ENCODE measurements around the gene ZNF519.
"Not testable (repeated sequence)": the region's sequence is repeated elsewhere in the genome, so short reads cannot be mapped to it uniquely, and the experiment has no call there.

ZNF519 gene

DNA sequence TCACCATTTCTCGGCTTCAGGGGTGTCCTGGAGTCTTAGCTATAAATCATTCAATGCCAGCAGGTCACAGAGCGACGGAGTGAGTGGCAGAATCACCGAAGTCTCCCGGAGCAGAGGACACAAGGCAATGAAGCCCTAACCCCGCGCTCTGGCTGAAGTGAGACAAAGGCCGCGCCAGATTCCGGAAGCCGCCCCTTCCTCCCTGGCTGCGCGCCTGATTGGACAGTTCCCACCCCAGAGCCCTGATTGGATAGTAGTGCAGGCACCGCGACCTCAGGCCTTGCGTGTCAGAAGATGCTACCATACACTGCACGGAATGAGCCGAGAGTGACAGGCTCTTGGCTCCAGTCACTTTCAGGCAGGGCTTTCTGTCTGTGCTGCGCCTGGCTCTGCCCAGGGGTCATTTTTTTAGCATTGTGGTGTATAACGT, at the start of gene ZNF519:
Gene ZNF519 (minus strand): TSS at position 165 of the 430 bp plus-strand sequence. CDS start 158 bp downstream, at position 7.
- peak; percentile 78 to 83 (median 82) for DNase-seq (ENCODE audit: low read depth in 3 of 3)

DNA sequence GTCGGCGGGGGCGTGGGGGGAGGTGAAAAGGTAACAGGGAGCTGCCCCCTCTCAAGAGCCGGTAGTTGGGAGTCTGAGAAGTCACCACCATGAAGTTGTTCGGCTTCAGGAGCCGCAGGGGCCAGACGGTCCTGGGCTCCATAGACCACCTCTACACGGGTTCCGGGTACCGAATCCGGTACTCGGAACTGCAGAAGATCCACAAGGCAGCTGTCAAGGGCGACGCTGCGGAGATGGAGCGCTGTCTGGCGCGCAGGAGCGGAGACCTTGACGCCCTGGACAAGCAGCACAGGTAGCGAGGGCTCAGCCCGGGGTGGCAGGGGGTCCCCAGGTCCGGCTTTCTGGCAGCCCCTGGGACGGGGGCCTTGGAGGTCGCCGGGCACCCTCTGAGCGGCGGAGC, 47.1 kb upstream of the ZNF519 start:
- no peak for DNase-seq (ENCODE audit: low read depth in 3 of 3)

DNA sequence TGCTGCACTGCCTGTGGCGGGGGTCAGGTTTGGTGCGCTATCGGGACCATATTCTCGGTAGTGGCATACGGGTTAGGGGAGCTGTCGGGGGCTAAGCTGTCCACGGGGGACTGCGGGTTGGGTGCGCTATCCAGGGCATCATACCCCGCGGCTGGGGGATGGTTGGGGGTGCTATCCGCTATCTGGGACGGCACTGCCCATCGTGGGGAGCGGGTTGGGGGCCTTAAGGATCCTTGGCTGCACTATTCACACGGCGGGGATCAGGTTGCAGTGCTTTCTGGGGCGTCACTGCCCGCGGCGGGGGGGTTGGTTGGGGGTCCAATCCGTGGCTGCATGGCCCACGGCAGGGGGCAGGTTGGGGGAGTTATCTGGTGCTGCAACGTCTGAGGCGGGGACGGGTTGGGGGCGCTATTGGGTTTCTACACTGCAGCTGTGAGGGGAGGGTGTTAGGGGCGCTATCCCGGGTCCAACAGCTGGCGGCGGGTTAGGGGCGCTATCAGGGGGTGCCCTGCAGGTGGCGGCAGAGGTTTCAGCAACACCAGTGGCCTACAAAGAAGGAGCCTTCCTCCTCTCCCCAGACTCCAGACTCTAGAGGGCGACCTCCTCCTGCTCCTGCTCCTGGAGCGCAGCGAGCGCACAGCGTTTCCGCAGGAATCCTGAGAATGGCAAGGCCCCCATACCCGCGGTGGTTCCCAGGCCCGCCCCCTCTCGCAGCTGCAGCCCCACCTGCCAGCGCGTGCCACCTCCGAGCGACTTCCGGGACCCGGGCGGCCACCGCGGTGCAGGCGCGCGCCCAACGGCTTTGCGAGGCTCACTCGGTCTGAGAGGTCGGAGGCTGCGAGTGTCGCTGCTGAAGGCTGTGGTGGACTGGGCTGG, 46.3 kb upstream of the ZNF519 start:
- peak; percentile 57 to 79 (median 60) for DNase-seq (ENCODE audit: low read depth in 3 of 3)

DNA sequence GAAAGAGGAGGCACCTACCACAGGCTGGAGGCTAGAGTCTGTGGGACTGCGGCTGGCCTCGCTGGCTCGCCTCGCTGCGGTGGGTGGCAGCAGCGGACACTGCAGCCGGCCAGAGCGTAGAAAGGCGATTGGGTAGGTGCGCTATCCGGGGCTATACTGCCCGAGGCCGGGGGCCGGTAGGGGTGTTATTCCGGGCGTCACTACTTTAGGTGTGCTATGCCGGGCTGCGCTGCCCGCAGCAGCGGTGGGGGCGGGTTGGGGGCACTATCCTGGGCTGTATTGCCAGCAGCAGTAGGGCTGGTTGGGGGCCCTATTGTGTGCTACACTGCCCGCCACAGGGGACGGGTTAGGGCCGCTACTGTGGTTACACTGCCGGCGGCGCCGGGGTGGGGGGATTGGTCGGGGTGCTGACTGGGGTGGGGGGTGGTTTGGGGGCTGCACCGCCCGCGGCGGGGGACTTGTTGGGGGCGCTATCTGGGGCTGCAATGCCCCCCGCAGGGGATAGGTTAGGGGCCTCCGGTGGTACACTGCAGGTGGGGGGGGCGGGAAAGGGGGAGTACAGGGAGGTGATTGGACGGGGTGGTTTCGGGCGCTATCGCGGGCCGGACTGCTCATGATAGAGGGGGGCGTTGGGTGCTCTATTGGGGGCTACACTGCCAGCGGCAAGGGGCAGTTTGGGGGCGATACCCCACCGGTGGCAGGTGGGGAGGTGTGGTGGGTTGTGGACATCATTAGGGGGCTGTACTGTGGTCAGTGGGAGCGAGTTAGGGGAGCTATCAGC, 45.5 kb upstream of the ZNF519 start:
- DNase-seq (ENCODE audit: low read depth in 3 of 3), result not testable (repeated sequence)

DNA sequence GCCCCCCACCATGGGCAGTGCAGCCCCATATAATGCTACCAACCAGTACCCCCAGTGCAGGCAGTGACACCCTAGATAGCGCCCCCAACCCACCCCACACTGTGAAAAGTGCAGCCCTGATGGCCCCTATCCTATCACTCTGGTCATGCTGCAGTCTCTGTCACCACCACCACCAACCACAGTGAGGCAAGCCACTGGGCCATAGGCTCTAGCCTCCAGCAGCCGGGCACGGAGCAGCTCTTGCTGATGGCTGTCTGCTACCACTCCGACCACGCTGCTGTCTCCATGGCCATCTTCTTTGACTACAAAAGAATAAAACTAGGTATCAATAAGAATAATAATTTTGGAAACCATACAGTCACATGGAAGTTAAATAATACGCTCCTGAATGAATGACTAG, 43.2 kb upstream of the ZNF519 start:
- DNase-seq (ENCODE audit: low read depth in 3 of 3), result not testable (repeated sequence)

DNA sequence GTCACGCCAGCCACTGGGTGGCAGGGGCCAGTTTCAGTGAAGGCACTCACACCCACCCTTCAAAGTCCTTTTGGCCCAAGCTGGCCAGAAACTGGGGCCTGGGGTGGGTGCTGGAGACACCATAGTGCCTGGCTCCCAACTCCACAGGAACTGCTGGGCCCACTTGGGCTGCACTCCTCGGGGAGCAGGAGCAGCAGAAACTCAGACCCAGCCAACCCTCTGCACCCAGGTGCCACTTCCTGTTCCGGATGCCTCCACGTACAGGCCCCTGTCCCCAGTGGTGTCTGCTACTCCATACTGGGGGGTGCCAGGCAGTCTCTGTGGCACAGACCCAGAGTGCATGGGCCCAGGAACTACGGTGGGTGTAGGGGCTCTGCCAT, 42.5 kb upstream of the ZNF519 start:
- DNase-seq (ENCODE audit: low read depth in 3 of 3), result no peak

DNA sequence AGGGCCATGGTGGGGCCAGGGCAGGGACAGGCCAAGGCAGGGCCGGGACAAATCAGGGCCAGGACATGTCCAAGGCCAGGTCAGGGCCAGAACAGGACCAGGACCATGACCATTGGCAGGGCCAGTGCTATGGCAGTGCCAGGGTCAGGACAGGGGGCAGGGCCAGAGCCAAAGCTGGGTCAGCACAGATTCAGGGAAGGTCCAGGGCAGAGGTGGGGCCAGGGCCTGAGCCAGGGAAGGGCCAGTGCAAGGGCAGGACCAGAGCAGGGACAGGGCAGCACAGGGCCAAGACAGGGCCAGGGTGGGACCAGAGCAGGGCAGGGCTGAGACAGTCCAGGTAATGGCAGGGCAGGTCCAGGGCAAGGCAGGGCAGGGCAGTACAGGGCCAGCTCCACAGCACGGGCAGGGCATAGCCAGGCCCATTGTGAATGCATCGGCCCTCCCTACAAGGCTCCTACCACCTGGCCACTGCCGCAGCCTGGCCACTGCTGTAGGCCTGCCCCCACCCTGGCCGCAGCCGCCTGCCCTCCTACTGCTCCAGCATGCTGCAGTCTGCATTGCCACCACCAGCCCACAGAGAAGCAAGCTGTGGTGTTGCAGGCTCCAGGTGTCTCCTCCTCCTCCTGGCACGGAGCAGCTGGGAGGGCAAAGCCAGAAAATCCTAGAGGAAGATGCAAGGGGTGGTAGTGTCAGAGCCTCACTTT, 41.9 kb upstream of the ZNF519 start:
- DNase-seq (ENCODE audit: low read depth in 3 of 3), result not testable (repeated sequence)

DNA sequence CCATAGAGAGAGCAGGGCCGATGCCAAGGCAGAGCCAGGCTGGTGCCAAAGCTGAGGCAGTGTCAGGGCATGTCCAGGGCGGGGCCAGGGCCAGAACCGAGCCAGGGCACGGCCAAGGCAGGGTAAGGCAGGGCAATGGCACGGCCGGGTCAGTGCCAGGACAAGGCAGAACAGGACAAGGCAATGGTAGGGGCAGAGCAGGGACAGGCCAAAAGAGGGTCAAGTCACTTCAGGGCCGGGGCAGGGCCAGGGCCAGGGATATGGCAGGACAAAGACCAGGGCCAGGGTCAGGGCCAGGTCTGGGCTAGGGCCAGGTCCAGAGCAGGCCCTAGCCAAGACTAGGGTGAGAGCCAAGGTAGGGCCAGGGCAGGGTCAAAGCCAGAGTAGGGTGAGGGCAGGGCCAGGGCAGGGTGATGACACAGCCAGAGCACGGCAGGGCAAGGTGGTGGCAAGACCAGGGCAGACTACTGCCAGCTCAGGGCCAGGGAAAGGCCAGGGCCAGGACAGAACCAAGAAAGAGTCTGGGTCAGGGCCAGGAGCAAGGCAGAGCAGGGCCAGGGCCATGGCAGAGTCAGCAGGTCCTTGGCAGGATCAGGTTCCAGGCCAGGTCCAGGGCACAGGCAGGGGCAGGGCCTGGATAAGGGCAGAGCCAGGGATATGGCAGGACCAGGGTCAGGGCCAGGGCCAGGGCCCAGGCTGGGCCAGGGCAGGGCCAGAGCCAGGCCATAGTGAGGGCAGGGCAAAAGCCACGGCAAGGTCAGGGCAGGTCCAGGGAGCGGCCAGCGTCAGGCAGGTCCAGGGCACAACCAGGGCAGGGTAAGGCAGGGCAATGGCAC, 41.1 kb upstream of the ZNF519 start:
- not testable (repeated sequence) for DNase-seq (ENCODE audit: low read depth in 3 of 3)

DNA sequence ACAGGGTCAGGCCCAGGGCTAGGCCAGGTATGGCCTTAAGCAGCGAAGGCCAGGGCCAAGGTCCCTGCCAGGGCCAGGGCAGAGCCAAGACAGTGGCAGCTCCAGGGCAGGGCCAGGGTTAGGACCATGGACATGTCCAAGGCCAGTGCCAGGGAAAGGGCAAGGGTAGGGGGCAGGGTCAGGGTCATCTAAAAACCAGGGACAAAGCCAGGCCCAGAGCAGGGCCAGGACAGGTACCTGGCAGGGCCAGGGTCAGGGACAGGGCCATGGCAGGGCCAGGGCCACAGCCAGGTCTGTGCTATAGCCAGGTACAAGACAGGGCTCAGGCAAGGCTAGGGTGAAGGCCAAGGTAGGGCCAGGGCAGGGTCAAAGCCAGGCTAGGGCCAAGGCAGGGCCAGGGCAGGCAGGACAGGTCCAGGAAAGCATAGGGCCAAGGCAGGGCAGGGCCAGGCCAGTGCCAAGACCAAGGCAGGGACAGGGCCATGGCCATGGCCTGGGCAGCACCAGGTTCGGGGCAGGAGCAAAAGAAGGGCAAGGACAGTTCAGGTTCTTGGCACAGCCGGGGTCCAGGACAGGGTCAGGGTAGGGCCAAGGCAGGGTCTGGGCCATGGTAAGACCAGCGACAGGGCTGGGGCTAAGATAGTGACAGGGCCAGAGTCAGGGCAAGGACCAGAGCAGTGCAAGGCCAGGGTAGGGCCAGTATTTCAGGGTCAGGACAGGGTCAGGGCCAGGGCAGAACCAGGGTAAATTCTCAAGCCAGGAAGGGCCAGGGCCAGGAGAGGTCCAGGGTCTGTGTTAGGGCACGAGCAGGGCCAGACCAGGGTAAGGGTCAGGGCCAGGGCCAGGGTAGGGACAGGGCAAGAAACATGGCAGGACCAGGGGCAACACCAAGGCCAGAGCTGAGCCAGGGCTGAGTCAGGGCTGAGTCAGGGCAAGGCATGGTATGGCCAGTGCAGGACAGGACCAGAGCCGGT, 40.2 kb upstream of the ZNF519 start:
- DNase-seq (ENCODE audit: low read depth in 3 of 3), result not testable (repeated sequence)

DNA sequence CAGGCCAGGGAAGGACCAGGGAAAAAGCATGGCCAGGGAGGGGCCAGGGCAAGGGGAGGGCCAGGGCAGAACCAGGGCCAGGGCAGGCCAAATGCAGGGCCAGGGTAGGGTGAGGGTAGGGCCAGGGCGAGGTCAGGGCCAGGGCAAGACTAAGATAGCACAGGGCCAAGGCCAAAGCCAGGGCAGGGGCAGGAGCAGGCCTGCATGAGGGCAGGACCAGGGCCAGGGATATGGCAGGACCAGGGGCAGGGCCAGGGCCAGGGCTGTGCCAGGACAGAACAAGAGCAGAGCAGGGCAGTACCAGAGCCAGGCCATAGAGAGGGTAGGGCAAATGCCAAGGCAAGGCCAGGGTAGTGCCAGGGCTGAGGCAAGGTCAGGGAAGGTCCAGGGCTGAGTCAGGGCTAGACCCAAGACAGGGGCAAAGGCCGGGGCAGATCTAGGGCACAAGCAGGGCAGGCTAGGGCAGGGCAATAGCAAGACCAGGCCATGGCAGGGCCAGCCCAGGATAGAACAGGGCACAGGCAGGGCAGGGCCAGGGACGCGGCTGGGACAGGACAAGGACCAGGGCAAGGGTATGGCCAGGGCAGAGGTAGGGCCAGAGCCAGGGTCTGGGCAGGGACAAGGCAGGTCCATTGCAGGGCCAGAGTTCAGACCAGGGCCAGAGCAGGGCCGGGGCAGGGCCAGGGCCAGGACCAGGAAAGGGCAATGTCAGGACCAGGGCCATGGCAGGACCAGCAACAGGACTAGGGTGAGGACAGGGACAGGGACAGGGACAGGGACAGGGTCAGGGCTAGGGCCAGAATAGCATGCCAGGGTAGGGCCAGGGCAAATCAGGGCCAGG, 39.3 kb upstream of the ZNF519 start:
- not testable (repeated sequence) for DNase-seq (ENCODE audit: low read depth in 3 of 3)

DNA sequence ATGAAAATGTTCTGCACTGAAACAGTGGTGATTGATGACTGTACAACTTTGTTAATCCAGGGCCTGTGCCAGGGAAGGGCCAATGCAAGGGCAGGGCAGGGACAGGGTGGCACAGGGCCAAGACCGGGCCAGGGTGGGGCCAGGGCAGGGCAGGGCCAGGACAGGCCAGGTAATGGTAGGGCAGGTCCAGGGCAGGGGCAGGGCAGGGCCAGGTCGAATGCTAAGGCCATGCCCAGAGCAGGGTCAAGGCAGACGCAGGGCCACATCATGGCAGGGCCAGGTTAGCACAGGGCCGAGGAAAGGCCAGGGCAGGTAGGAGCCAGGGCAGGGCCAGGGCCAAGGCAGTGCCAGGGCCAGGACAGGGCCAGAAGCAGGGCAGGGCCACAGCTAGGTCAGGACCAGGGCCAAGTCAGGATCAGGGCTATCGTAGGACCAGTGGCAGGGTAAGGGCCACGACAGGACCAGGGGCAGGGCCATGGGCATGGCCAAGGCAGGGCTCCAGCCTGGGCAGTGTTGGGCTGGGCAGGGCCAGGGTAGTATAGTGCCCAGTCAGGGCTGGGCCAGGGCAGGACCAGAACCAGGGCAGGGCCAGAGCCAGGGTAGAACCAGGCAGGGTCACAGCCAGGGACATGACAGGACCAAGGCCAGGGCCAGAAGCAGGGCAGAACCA, 38.3 kb upstream of the ZNF519 start:
- not testable (repeated sequence) for DNase-seq (ENCODE audit: low read depth in 3 of 3)

DNA sequence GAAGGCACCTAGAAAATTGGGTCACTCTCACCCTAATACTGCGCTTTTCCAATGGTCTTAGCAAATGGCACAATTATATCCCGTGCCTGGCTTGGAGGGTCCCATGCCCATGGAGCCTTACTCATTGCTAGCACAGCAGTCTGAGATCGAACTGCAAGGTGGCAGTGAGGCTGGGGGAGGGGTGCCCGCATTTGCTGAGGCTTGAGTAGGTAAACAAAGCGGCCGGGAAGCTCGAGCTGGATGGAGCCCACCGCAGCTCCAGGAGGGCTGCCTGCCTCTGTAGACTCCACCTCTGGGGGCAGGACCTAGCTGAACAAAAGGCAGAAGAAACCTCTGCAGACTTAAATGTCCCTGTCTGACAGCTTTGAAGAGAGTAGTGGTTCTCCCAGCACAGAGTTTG, 30.7 kb upstream of the ZNF519 start:
- not testable (repeated sequence) for DNase-seq (ENCODE audit: low read depth in 3 of 3)

DNA sequence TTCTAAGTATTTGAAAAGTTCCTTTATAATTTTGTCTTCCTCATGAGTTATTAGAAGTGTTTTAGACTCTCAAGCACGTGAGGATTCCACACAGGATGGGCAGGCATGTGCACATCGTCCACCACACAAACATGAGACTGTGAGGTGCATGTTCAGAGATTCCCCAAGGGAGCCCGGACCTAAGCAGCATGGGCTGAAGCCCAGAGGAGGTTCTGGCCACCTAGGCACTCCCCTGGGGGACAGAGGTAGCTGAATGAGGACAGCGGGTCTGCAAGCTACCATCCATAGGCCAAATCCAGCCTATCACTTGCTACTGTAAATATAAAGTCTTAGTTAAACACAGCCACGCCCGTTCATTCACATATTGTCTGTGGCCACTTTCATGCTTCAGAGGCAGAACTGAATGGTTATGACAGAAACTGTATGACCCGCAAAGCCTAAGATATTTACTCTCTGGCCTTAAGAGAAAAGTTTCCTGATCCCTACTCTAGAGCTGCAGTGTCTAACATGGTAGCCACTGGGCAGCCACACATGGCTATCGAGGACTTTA, 19.4 kb upstream of the ZNF519 start:
- not testable (repeated sequence) for DNase-seq (ENCODE audit: low read depth in 3 of 3)

DNA sequence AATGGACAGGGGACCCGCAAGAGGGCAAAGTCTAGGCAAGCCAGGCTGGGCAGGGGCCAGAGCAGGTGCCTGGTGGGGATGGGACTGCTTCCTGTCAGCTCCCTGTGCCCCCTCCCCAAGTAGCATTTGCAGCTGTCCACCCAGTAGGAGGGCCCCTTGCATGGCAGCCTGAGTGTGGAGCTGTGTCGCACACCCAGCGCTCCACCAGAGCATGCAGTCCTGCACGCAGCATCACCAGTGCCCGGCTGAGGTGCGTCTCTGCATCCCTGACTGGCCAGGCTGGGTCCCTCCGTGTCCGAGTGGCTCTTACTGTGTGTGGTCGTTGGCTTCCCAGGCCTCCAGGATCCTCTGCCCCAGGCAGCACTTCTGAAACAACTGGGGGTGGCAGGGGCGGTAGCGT, 18.5 kb upstream of the ZNF519 start:
- not testable (repeated sequence) for DNase-seq (ENCODE audit: low read depth in 3 of 3)

DNA sequence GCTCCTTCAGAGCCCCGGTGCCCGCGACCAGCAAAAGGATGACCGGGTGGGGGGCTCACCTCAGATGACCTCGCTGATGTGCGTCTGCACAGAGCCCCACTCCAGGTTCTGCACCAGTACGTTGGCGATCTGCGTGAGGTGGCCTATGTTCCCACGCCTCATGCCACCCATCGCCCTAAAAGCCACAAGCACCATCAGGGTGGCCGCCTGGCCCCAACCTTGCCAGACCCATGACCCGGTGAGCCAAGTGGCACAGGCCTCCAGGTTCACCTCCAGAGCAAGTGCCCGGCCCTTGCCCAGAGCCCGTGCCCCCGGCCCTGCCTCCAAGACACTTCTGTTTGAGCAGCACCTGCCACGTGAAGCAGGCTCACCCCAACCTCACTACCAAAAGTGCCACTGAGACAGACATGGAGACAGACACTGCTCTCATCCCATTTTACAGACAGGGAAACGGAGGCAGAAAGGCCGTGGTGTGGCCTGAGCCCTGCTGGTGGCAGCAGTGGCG, 17.7 kb upstream of the ZNF519 start:
- DNase-seq (ENCODE audit: low read depth in 3 of 3), result not testable (repeated sequence)

DNA sequence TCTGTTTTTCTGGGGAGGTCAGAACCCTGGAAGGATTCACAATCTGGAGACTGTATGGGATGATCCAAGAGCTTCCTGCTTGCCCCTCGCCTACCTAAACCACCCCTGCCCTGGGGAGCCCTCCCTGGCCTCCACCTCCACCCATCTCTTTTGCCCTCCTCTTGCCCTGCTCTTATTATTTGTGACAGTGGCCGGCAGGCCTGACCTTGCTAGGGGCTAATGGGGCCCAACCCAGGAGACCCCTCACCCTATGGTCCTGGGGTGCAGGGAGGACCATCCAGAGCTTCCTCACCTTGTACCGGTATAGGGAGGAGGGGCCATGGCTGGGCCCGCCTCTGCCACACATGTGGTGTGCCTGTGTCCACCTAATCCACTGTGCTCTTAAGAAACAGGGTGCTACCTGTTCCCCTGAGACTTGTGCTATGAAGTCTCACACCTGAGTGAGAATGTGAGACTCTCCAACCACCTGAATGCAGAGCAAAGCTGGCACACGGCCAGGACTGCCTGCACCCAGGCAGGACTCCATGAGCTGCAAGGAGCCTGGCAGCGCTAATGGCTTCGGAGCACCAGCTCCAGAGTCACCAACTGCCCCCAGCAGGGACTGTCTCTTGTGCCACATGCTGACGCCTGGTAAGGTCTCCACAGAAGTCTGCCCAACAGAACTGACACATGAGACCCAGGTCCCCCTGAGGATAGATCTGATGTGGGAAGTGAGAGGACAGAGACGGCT, 17.1 kb upstream of the ZNF519 start:
- not testable (repeated sequence) for DNase-seq (ENCODE audit: low read depth in 3 of 3)
